GM19463 (cell line): Measurements from ENCODE around the gene LCAT.
"Not testable (repeated sequence)": the region's sequence is repeated elsewhere in the genome, so short reads cannot be mapped to it uniquely, and the experiment has no call there.

Experiments used
- ATAC-seq: cut with Tn5 transposase; IDR thresholded peaks from one replicate; pipeline ENCODE4 v1.9.1; 2021; ENCODE audit warnings: mild to moderate bottlenecking, moderate library complexity; ENCODE audit not compliant: unreplicated experiment

Gene LCAT

GRCh38 chr16:67950335-67950843 is 6.5 kb upstream of the LCAT start:
- ATAC-seq = no peak

GRCh38 chr16:67949645-67950044 is 5.7 kb upstream of the LCAT start:
- no peak for ATAC-seq

- ATAC-seq = no peak
These were observed 4.1 kb upstream of the LCAT start for GRCh38 chr16:67948015-67948414.

GRCh38 chr16:67946966-67947558 is 3.1 kb upstream of the LCAT start:
- no peak for ATAC-seq

GRCh38 chr16:67946128-67946569 is 2.2 kb upstream of the LCAT start:
- no peak for ATAC-seq

- ATAC-seq = no peak
These were observed 1.5 kb upstream of the LCAT start for GRCh38 chr16:67945392-67945933.

GRCh38 chr16:67944690-67945391 is 921 bp upstream of the LCAT start:
- ATAC-seq = no peak

GRCh38 chr16:67943256-67943618 is 683 bp downstream of the LCAT start:
- ATAC-seq = no peak

GRCh38 chr16:67942510-67943255 is 1.2 kb downstream of the LCAT start:
- ATAC-seq = no peak

- ATAC-seq = no peak
These were observed 1.8 kb downstream of the LCAT start for GRCh38 chr16:67942200-67942509.

GRCh38 chr16:67941469-67942199 is 2.3 kb downstream of the LCAT start:
- no peak for ATAC-seq

- ATAC-seq = no peak
These were observed 3.4 kb downstream of the LCAT start for GRCh38 chr16:67940446-67941089.

- no peak for ATAC-seq
These were observed 4.1 kb downstream of the LCAT start for GRCh38 chr16:67939507-67940445.

GRCh38 chr16:67937713-67938112 is 6.2 kb downstream of the LCAT start:
- not testable (repeated sequence) for ATAC-seq

GRCh38 chr16:67936880-67937605 is 6.9 kb downstream of the LCAT start:
- ATAC-seq = peak; percentile 51

- ATAC-seq = no peak
These were observed 7.6 kb downstream of the LCAT start, which contains the start of gene PSMB10 for GRCh38 chr16:67936124-67936879. Gene PSMB10, minus strand, starts transcription at chr16:67936850. Its CDS starts 101 bp downstream, at chr16:67936749.

GRCh38 chr16:67935402-67936123 is 8.4 kb downstream of the LCAT start:
- peak; percentile 92 for ATAC-seq
